ENCODE measurements around the gene SPACA5.
"Not testable (repeated sequence)": the region's sequence is repeated elsewhere in the genome, so short reads cannot be mapped to it uniquely, and the experiment has no call there.

SPACA5 gene

DNA sequence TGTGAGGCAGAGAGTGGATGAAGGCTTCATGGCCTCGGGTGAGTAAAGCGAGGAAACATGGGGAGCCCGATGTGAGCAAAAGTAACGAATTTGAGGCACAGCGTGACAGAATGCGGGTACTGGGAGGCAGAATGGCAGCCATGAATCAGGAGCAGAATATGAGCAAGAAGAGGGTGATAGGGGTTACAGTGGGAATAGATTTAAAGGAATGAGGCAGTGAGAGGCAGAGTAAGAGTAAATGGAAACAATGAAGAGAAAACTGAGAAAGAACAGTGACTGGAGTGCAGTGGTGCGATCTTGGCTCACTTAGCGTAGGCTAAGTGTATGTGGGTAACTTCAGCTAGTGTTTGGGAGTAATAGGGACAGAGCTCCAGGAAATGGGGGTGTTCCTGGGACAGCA lies at the start of gene SPACA5:
SPACA5 (plus strand) TSS at position 301 of the 400 bp plus-strand sequence. CDS start 815 bp downstream, outside the sequence.
- not testable (repeated sequence) for DNase-seq

DNA sequence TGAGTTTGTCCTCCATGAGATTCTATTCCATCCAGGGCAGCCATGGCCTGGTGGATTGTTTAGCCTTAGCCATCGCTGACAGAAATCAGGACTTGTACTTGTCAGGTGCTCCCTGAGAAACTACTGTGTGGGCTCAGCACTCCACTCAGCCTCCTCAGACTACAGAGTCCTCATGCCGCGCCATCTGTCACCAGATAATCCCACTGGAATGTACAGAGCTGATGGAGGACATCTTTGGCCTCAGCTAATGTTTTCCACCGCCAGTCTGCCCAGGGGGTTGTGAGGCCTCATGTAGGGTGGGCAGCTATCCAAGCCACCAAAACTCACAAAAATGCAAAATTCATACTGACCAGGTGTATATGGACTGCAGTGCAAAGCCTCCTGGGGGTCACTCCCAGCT lies 48.6 kb upstream of the SPACA5 start:
- not testable (repeated sequence) for DNase-seq

DNA sequence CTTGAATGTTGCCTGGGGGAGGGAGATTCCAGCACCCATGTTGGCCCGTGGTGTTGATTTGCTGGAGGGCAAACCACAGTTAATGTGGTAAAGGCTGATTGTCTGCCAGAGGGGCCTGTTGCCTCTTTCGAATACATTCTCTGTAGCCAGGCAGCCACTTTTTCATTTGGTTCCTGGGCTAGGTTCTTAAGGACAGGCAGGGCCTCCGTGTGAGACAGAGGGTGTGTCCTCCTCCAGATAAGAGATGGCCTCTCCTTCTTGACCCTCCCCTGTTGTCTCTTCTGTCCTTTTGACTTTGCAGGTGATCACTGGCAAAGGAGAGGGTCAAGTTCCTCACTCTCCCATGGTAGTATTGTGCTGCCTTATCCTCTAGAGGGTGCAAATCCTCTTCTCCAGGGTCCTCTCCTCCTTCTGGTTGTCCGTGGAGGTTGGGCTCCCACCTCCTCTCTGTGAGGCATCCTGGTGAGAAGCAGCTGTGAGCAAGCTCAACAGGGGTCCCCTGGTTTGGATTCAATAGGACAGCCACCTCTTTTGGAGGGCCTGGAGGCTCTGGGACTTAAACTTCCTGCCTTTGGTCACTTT lies 47.9 kb upstream of the SPACA5 start:
- DNase-seq: no peak

DNA sequence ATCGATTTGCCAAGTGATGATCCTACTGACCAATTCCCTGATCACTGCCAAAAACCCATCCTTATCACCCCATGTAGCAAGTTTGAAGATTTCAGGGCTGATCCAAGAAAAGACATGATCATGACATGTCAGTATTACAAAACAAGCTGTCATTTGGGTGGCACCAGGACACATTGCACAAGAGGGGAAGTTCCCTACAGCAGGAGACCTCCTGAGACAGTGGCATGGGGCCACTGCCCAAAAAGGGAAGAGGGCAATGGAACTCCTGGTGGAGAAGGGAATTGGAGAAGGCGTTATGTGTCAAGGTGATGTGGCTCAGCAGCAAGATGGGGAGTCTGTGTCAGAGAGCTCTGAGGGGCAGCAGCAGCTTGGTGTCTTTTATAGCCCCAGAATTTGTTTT lies 46.4 kb upstream of the SPACA5 start:
- no peak for DNase-seq

DNA sequence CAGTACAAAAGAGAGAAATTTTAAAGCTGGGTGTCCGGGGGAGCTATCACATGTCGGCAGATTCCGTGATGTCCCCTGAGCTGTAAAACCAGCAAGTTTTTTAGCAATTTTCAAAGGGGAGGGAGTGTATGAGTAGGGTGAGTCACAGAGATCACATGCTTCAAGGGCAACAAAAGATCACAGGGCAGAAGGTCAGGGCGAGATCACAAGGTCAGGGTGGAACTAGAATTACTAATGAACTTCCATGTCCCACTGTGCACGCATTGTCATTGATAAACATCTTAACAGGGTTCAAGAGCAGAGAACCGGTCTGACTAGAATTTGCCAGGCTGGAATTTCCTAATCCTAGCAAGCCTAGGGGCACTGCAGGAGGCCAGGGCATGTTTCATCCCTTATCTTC lies 45.0 kb upstream of the SPACA5 start:
- not testable (repeated sequence) for DNase-seq

DNA sequence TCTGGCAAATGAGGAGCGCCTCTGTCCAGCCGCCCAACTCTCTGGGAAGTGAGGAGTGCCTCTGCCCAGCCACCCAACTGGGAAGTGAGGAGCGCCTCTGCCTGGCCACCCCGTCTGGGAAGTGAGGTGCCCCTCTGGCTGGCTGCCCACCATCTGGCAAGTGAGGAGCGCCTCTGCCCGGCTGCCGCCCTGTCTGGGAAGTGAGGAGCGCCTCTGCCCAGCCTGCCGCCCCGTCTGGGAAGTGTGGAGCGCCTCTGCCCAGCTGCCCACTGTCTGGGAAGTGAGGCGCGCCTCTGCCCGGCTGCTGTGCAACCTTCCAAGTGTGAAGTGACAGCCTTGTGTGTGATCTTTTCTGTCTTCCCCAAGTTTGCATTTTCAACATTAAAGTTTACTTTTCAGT lies 41.3 kb upstream of the SPACA5 start:
- not testable (repeated sequence) for DNase-seq

DNA sequence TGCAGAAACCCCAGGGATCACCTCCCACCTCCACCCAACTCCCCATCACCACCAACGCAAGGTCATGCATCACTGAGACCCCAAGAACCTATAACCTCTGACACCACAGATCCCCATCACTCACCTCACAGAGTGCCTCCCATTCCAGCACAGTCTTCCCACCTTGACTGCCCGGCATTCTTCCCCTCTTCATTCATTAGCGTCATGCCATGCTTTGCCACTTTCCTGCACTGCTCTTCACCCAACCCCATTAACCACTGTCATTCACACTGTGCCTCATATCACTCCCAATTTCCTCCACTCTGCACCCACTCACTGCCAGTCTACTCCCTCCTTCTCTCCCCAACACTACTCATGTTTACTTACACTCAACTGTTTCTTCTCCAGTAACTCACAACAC lies 33.6 kb upstream of the SPACA5 start:
- DNase-seq: no peak

DNA sequence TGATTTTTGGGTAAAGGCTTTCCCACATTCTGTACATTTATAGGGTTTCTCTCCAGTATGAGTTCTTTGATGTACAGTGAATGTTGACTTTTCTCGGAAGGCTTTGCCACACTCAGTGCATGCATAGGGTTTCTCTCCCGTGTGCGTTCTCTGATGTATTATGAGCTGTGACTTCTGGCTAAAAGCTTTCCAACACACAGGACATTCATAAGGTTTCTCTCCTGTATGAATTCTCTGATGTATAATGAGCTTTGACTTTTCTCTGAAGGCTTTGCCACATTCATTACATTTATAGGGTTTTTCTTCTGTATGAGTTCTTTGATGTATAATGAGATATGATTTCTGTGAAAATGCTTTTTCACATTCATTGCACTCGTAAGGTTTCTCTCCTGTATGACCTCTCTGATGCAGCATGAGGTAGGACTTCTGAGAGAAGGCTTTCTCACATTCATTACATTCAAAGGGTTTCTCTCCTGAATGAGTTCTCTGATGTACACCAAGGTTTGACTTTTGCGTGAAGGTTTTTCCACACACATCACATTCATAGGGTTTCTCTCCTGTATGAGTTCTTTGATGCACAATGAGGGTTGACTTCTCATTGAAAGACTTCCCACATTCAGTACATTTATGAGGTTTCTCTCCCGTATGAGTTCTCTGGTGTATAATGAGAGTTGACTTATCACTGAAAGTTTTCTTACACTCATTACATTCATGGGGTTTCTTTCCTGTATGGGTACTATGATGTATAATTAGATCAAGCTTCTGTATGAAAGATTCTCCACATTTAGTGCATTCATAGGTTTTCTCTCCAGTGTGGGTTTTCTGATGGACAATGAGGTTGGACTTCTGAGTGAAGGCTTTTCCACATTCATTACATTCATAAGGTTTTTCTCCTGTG lies 30.3 kb upstream of the SPACA5 start:
- no peak for DNase-seq

DNA sequence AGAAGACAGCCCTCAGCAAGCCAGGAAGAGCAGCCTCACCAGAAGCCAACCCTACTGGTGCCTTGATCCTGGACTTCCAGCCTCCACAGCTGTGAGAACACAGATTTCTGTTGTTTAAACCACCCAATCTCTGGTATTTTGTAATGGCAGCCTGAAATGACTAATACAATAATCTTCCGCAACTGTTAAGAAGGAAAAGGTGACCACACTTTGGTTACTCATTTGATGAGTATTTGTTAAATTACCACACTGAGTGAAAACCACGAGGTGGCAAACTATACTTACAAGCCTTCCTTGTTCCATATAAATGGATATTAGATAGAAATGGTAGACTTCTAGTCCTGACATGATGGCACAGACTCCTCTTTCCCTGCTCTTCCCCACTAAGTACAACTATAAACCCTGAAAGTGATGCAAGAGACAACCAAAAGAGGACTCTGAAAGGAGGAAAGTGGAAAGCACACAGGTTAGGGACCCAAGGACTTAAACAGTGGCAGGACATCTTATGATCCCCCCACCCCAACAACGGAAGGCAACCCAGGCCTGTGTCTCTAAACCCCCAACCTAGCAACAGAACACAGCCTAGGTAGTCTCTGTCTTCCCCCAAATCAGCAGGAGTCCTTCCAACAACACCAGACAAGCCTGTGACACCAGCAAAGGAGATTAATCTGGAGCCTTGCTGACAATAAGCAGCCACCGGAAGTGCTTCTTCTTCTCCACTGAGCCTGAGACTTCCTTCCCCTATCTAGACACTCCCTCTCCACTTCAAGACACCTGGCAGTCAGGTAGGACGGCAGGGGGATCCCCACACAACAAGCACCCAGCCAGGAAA lies 15.3 kb upstream of the SPACA5 start:
- DNase-seq: no peak

DNA sequence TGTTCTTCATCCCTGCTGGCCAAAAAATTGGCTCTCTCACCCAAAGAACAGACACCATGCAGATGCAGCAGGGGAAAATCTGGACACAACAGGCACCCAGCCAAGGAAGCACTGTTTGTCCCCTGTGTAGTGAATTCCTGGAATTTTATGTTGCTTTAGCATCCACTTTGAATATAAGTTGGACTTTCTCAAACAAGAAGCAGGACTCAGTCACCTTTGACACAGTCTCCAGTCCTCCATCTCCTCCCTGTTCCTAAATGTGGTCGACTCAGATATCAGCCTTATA lies 14.8 kb upstream of the SPACA5 start:
- DNase-seq: no peak

DNA sequence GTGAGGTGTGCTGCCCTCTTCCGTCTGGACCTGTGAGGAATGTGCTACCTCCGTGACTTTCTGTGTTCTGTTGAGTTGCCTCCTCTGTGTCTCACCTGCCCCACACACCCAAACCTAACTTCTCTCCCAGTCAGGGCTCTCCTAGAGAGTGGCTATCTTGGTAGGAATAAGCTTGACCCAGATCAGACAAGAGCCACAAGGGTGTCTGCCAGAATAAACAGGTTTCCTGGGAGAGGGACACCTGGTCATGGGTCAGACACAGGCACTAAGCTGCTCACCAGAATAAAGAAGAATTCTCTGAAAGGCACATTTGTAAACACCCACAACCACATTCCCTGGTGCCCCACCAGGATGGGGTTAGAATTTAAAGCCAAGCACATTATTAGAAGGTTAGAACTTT lies 14.1 kb upstream of the SPACA5 start:
- DNase-seq: no peak

DNA sequence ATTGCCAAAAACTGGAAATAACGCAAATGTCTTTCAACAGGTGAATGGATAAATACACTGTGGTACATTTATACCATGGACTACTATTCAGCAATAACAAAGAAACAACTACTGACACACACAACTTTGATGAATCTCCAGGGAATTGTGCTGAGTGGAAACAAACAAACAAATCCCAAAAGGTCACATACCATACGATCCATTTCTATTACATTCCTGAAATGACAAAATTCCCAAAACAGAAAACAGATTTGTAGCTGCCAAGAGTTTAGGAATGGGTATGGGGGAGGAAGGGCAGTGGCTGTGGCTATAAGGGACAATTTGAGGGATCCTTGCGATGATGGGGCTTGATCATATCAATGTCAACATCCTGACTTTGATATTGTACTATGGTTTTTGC lies 5.5 kb upstream of the SPACA5 start:
- no peak for DNase-seq

DNA sequence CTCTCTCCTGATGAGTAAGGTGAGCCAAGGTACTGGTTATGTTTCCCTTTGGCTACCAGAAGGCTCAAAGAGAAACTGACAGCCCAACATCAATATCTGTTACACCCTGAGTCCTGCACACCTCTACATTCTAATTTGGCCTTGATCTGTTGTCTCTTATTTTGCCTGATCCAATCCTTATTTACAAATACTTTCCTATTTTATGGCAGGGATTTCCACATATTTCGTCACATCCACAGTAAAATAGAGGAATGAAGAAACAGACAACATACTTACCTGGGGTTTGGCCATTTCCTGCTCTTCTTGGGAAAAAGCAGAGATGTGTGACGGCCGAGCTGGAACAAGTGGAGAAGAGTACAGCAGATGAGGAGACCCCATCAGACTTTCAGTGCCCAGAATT lies 4.5 kb upstream of the SPACA5 start:
- no peak for DNase-seq

DNA sequence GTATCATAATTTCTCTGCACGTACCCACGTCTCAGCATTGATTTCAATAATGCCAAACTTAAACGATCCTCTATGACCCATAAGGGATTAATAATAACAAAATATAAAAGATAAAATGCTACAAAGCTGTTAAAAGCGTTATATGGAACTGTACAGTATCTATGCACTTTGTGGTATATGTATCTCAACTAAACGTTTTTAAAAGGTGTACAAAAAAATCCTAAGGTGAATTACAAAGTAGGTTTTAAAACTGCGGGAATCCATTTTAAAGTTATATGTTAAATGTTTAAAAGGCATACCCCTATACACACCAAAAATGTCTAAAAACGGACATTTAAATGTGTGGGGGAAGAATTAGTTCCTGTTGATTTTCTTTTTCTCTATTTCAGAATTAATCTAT lies 3.9 kb upstream of the SPACA5 start:
- no peak for DNase-seq

DNA sequence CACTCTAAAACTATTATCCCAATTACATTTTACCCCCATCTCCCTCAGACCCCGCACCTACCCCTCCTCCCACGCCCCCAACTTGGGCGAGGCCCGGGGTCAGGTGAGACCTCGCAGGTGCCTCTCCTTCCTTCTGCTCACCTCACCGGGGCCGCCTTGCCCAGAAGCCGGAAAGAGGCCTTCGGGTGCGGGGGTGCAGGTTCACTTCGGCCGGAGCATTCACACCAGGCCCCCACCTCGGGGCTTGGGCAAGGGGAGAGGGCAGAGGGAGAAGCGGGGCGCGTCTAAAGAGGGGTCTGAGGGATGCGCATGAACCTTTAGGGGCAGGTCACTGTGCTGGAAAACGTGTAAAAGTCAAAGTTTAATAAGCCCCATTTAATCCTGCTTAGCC lies 3.4 kb upstream of the SPACA5 start:
- DNase-seq: no peak

DNA sequence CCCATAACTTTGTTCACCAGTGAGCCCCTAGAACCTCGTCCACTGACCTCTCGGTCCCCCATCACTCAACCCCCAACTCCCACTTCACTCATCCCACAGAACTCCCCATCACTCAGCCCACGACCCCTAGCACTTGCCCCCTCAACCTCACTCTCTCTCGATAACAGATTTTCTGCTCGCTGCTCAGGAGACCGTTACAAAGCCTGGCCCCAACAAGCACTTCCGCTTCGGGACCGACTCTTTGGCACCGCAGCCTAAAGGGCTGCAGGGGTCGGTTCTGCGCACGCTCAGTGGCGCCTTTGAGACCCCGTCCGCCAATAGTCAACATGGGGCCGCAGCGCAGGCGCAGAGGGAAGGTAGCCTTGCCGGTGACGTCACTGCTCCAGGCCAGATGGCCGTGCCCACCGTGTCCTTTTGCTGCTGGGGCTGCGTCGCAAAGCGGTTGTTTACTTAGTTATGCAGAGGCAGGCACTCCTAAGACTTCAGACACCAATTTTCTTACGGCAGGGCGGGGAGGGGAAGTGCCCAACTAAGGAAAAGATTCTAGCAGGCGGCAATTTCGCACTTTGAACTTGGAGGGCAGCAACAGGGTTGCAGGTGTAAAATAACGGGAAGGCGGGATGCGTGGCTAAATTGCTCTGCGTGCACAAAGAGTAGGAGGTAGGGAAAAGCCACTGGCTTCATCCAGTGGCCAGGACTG lies 2.9 kb upstream of the SPACA5 start, which contains the start of gene ZNF182:
ZNF182 (minus strand) TSS at position 232 of the 700 bp plus-strand sequence. CDS start 1,380 bp downstream, outside the sequence.
- DNase-seq: peak; percentile 98

DNA sequence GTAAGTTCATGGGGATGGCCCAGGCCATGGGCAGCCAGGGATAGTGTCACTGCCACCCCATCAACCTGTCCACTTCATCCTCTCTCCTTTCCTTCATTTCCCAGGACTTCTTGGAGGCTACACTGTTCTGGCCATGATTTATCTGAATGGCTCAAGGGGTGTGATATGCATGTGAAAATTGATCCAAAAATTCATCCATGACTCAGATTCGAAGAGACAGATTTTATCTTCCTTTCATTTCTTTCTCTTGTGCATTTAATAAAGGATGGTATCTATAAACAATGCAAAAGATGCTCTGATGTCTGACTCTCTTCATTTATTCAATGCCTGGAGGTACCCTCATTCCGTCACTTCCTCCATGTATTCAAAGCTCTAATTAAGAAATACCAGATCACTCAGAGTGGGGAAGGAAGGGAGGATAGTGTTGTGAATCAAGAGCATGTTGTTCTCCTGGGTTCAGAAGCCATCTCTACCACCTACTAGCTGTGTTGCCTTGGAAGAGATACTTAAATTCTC lies 2.7 kb downstream of the SPACA5 start:
- not testable (repeated sequence) for DNase-seq

DNA sequence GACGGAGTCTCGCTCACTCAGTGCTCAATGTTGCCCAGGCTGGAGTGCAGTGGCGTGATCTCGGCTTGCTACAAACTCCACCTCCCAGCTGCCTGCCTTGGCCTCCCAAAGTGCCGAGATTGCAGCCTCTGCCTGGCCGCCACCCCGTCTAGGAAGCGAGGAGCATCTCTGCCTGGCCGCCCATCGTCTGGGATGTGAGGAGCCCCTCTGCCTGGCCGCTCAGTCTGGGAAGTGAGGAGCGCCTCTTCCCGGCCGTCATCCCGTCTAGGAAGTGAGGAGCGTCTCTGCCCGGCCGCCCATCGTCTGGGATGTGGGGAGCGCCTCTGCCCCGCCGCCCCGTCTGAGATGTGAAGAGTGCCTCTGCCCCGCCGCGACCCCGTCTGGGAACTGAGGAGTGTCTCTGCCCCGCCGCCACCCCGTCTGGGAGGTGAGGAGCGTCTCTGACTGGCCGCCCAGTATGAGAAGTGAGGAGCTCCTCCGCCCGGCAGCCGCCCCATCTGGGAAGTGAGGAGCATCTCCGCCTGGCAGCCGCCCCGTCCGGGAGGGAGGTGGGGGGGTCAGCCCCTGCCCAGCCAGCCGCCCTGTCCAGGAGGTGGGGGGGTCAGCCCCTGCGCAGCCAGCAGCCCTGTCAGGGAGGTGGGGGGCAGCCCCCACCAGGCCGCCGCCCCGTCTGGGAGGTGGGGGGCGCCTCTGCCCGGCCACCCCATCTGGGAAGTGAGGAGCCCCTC lies 10.0 kb downstream of the SPACA5 start:
- DNase-seq: not testable (repeated sequence)

DNA sequence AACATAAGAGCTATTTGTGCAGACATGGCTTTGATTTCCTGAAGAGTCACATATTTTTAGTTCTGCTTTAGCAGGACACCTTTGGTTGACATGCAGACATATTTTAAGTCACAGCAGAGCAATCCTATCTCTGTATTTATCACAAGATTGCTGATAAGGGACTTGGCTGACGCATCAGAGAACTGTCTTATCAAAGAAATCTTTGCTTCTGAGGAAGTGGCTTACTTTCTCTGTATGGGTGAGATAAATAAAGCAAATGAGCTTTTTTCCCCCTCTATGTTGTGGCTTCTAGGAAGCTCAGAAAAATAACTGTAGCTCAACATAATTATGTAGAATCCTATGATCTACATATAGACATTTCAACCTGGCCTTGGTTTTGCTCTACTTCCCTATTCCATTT lies 13.1 kb downstream of the SPACA5 start:
- not testable (repeated sequence) for DNase-seq

DNA sequence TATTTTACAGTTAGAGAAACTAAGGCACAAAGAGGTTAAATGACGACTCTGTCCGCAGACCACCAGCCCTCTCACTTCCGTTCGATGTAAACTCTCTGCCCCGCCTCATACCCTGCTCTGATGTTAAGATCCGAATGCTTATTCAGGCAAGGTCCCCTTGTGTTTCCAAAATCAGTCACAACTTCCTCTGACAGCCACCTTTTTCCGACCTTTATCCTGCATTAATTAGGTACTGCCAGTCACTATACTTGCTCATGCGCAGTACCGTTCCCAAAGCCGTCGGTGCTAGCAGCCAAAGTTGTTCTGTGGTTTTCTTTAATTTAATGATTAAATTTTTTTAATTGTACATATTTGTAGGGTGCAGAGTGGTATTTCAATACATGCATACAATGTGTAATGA lies 13.7 kb downstream of the SPACA5 start:
- not testable (repeated sequence) for DNase-seq

DNA sequence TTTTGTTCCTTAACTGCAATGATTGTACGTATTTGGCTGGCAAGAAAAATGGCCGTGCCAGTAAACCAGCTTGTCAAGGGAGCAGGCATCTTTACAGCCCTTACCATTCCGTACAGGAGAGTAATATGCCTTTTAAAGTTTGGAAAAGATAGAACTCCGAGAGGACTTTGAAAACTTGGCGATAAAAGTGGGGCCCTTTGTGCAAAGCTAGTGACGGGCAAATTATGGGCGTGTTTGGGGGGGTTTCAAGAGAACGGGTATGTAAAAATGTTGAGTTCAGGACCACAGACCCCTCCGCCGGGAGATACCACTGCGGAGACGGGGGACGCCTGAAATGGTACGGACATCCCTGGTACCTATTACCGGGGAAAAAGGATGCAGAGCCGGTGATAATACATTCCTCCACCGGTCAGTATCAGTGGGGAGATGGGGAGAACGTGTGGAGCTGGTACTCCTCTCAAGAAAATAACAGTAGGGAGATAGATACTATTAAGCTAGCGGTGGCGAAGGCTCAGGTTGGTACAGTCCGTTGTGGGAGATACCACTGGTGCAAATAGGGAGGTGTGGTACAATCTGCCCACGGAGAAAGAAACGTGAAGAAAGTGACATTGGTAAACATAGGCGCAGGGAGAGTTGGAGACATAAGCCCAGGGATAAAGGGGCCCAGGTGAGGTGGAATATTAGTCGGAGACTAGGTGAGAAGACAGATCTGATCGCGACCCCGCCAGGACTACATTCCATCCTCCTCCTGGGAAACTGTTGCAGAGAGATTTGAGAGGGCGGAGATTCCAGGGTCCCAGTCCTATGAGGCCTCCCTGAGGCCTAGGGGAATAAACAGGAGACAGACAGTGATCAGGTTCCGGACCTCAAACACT lies 14.5 kb downstream of the SPACA5 start:
- DNase-seq: peak; percentile 98

Measured in NCI-H2227 treated with DMSO at 0.1 percent for 48 hours (cell line).